GM12878 (cell line): ENCODE data around the gene KRTAP3-2. TPM values are rescaled to one million over a fixed set of nuclear protein-coding genes. Genes with fewer than 3 reads are reported as not detected.

Experiments
- ATAC-seq: fragments of 200-7000 bp; cut with Tn5 transposase; 3 replicates; pipeline ENCODE4 v1.9.1; 2020; ENCODE audit warnings: mild to moderate bottlenecking, moderate library complexity
- BruUV-seq: library from RNA; stranded (reverse); fragments of 400-500 nt; replicated peaks from 2 replicates; lab custom pipeline; 2021; lab: Mats Ljungman, UMichigan
- CTCF ChIA-PET: fragments of 300-600 bp; sonication (Branson Sonifier 250); formaldehyde crosslinking; extraction: SDS; loops from one replicate; lab custom pipeline; 2021; ENCODE audit warnings: inconsistent platforms; lab: Yijun Ruan, JAX
- POLR2A ChIA-PET: fragments of 350-600 bp; formaldehyde crosslinking; extraction: SDS; loops from one replicate; lab custom pipeline; 2021; ENCODE audit warnings: inconsistent platforms; lab: Charles Lee
- RAD21 ChIA-PET: fragments of 300-600 bp; sonication (Branson Sonifier 250); formaldehyde crosslinking; loops from one replicate; lab custom pipeline; 2023; ENCODE audit warnings: antibody characterized with exemption; ENCODE audit not compliant: unreplicated experiment; lab: Charles Lee
- SMC1A ChIA-PET: fragments of 300-600 bp; sonication (Branson Sonifier 250); formaldehyde crosslinking; loops from one replicate; lab custom pipeline; 2023; ENCODE audit not compliant: unreplicated experiment, uncharacterized antibody; lab: Charles Lee
- DNase-seq: peaks from one replicate; pipeline ENCODE4 v3.0.0-alpha.2; 2011; ENCODE audit warnings: low read depth, low spot score
- FAIRE-seq: peaks from 3 replicates; lab custom pipeline; 2011; peaks lifted over from hg19 to GRCh38; lab: Jason Lieb, UNC
- H2AFZ ChIP-seq: 2 replicates; pipeline ENCODE4 v1.6.0; 2011; ENCODE audit warnings: low read depth, low read length, control low read depth; ENCODE audit not compliant: control insufficient read depth
- H3K27ac ChIP-seq: 2 replicates; pipeline ENCODE4 v1.5.1; 2011; ENCODE audit warnings: control low read depth; ENCODE audit not compliant: control insufficient read depth, insufficient read depth
- H3K27me3 ChIP-seq, 2 experiments: replicated peaks in 1 of 2; 2 replicates each; pipeline versions ENCODE4 v1.6.0 to v1.6.1; 2011; ENCODE audit warnings: low read length in 1 of 2; ENCODE audit not compliant: control insufficient read depth in 2 of 2, insufficient read depth in 2 of 2
- H3K36me3 ChIP-seq, 2 experiments: 2 replicates each; pipeline ENCODE4 v1.5.1; 2011; ENCODE audit warnings: low read length in 1 of 2; ENCODE audit not compliant: control insufficient read depth in 2 of 2, insufficient read depth in 2 of 2
- H3K4me1 ChIP-seq: 2 replicates; pipeline ENCODE4 v1.6.1; 2011; ENCODE audit warnings: mild to moderate bottlenecking, low read length, moderate library complexity, mixed read lengths; ENCODE audit not compliant: control insufficient read depth, insufficient read depth
- H3K4me2 ChIP-seq: 2 replicates; pipeline ENCODE4 v1.6.0; 2011; ENCODE audit warnings: control low read depth; ENCODE audit not compliant: control insufficient read depth, insufficient read depth
- H3K4me3 ChIP-seq: fragments of 200-600 bp; sonication (generic); 2 replicates; pipeline ENCODE4 v1.5.1; 2016
- H3K79me2 ChIP-seq: 2 replicates; pipeline ENCODE4 v1.6.0; 2011; ENCODE audit warnings: low read length; ENCODE audit not compliant: control insufficient read depth, insufficient read depth
- H3K9ac ChIP-seq: 2 replicates; pipeline ENCODE4 v1.8.0; 2011; ENCODE audit warnings: low read length, control low read depth, mixed read lengths; ENCODE audit not compliant: control insufficient read depth, insufficient read depth
- H3K9me3 ChIP-seq: replicated peaks from 3 replicates; pipeline ENCODE4 v1.5.1; 2011; ENCODE audit warnings: mild to moderate bottlenecking, low read length; ENCODE audit not compliant: control insufficient read depth, insufficient read depth
- H4K20me1 ChIP-seq: 2 replicates; pipeline ENCODE4 v1.6.0; 2011; ENCODE audit not compliant: control insufficient read depth, insufficient read depth
- CBX5 ChIP-seq: sonication (generic); IDR thresholded peaks from 2 replicates; pipeline ENCODE4 v1.6.1; 2016; ENCODE audit warnings: low read depth, moderate library complexity, mild to moderate bottlenecking, inconsistent platforms
- CEBPZ ChIP-seq: fragments of 150-350 bp; IDR thresholded peaks from 2 replicates; pipeline ENCODE4 v1.6.1; 2016; ENCODE audit warnings: low read depth, low read length
- EED ChIP-seq: sonication (generic); IDR thresholded peaks from 2 replicates; pipeline ENCODE4 v1.6.1; 2016; ENCODE audit warnings: antibody characterized with exemption, low read depth
- ESRRA ChIP-seq: IDR thresholded peaks from 2 replicates; pipeline ENCODE4 v1.6.1; 2012; ENCODE audit warnings: mild to moderate bottlenecking, low read length, improper control_type of control experiment
- FOXK2 ChIP-seq: fragments of 450-650 bp; IDR thresholded peaks from 2 replicates; pipeline ENCODE4 v1.6.1; 2017; ENCODE audit warnings: mild to moderate bottlenecking, moderate library complexity
- HDAC2 ChIP-seq: fragments of 200-600 bp; sonication (generic); IDR thresholded peaks from 2 replicates; pipeline ENCODE4 v1.6.1; 2017
- HDAC6 ChIP-seq: fragments of 200-600 bp; sonication (generic); IDR thresholded peaks from one replicate; pipeline ENCODE4 v1.8.0; 2017; ENCODE audit warnings: antibody characterized with exemption; ENCODE audit not compliant: unreplicated experiment
- IRF4 ChIP-seq: IDR thresholded peaks from 2 replicates; pipeline ENCODE4 v1.6.1; 2011; ENCODE audit warnings: low read depth, low read length
- JUND ChIP-seq: IDR thresholded peaks from 2 replicates; pipeline ENCODE4 v1.6.1; 2012; ENCODE audit warnings: low read depth, mild to moderate bottlenecking, low read length, improper control_type of control experiment, moderate library complexity
- NBN ChIP-seq: fragments of 450-650 bp; IDR thresholded peaks from 2 replicates; pipeline ENCODE4 v1.6.1; 2016
- PRDM15 ChIP-seq: fragments of 450-650 bp; formaldehyde crosslinking; IDR thresholded peaks from 2 replicates; pipeline ENCODE4 v1.4.0; 2020; ENCODE audit warnings: mild to moderate bottlenecking, moderate library complexity
- RCOR1 ChIP-seq: conservative IDR thresholded peaks from 2 replicates; pipeline ENCODE4 v1.6.1; 2012; ENCODE audit warnings: low read depth, low read length, improper control_type of control experiment
- SREBF2 ChIP-seq: IDR thresholded peaks from 2 replicates; pipeline ENCODE4 v1.6.1; 2012; ENCODE audit warnings: mild to moderate bottlenecking, low read length
- TCF12 ChIP-seq: IDR thresholded peaks from 2 replicates; pipeline ENCODE4 v1.6.1; 2011; ENCODE audit warnings: low read depth, mild to moderate bottlenecking, low read length
- USF2 ChIP-seq: IDR thresholded peaks from 2 replicates; pipeline ENCODE4 v1.6.1; 2011; ENCODE audit warnings: low read depth, low read length, improper control_type of control experiment, borderline replicate concordance
- ZBTB33 ChIP-seq: fragments of 450-650 bp; IDR thresholded peaks from 2 replicates; pipeline ENCODE4 v1.6.1; 2017; ENCODE audit warnings: mild to moderate bottlenecking
- WGBS: methylation state at CpG from one replicate; pipeline ENCODE4 v1.1.6; 2016; ENCODE audit warnings: low lambda C conversion rate; ENCODE audit not compliant: insufficient replicate concordance, insufficient coverage; ENCODE audit errors: missing lambda C conversion rate; 5-methylcytosine and 5-hydroxymethylcytosine counted together
- in situ Hi-C: fragments of 300-500 bp; cut with MboI; formaldehyde crosslinking; loops from 9 replicates; pipeline ENCODE4 v1.14.3; 2018; ENCODE audit warnings: mixed read lengths
- intact Hi-C: fragments of 100-400 bp; cut with micrococcal nuclease; formaldehyde crosslinking; loops from one replicate; pipeline ENCODE4 v1.14.2; 2022; ENCODE audit not compliant: unreplicated experiment
- polyA plus RNA-seq, 11 experiments: library from polyadenylated mRNA; depleted of rRNA in 4 of 11; unstranded in 6 of 11; stranded (reverse) in 5 of 11; fragments of >200 nt; fragmentation: Nextera tagmentation in 4 of 11; fragmentation: Illumina TruSeq in 1 of 11; extraction: Ambion mirVana in 4 of 11; extraction: Trizol in 1 of 11; gene quantifications; 1 replicate in 1 of 11; 2 replicates in 10 of 11; pipeline versions ENCODE4 v1.2.1 to v1.2.3, GENCODE V29; 2011 to 2016; ENCODE audit warnings: inconsistent platforms in 2 of 11, missing spikeins in 2 of 11, low read depth in 1 of 11
- total RNA-seq, 4 experiments: library from RNA; depleted of rRNA in 3 of 4; stranded (reverse); fragments of >200 nt in 3 of 4; fragmentation: Illumina TruSeq in 1 of 4; extraction: Trizol in 1 of 4; gene quantifications; 2 replicates each; pipeline versions ENCODE4 v1.2.1 to v1.2.3, GENCODE V29; 2013 to 2021

The KRTAP3-2 gene
- total and polyA plus RNA-seq, 10 of the 15 experiments (the other 5 are each of a cell fraction or from before 2014, with no cell fraction given), result not detected

- TF ChIP-seq ZBTB33 (no peak), EED (no peak), HDAC2 (no peak), PRDM15 (no peak)
Observed at GRCh38 chr17:40961591-40961990, 38.1 kb downstream of the KRTAP3-2 start (continued).

- in situ Hi-C loops, result no loop called here
- CTCF ChIA-PET, result no interaction called here
- TF ChIP-seq FOXK2 (no peak), CBX5 (no peak), IRF4 (no peak), HDAC6 (no peak), CEBPZ (no peak), TCF12 (no peak), NBN (no peak), JUND (no peak), USF2 (no peak), ESRRA (no peak), SREBF2 (no peak), RCOR1 (no peak)
Observed at GRCh38 chr17:40960144-40960543, 39.6 kb downstream of the KRTAP3-2 start.

More at GRCh38 chr17:40960144-40960543, 39.6 kb downstream of the KRTAP3-2 start:
- 52% methylated on average over 10 of the region's 10 CpGs for WGBS
- Histone ChIP-seq H3K36me3 (no peaks in the 10 kb centered on the region), H4K20me1 (no peaks in the 10 kb centered on the region), H3K4me2 (no peak overlapping the region), H3K79me2 (no peaks in the 10 kb centered on the region), H3K4me1 (no peaks in the 10 kb centered on the region), H3K4me3 (no peak overlapping the region), H3K9ac (no peak overlapping the region), H2AFZ (no peak overlapping the region), H3K9me3 (no peaks in the 10 kb centered on the region; the same call in 2 of the 3 replicates), H3K27ac (no peak overlapping the region), H3K27me3 (no peaks in the 10 kb centered on the region)
- BruUV-seq, result no TSS peak
- FAIRE-seq, result no peak
- POLR2A ChIA-PET, result no interaction called here
- intact Hi-C loops, result no loop called here
- no peak for DNase-seq
- RAD21 ChIA-PET, result no interaction called here
- SMC1A ChIA-PET, result no interaction called here
- no peak for ATAC-seq
